CD14-positive monocyte (primary cell): ENCODE data around the gene SYMPK. TPM values are rescaled to one million over a fixed set of nuclear protein-coding genes. Genes with fewer than 3 reads are reported as not detected.
A peak's percentile ranks its signal among the peaks of the same experiment; 100 is the strongest.

Experiments
- DNase-seq, 3 donors: peaks; one replicate each; pipeline ENCODE4 v3.0.0-alpha.2; 2011 to 2022
- H2AFZ ChIP-seq: 2 replicates; pipeline ENCODE4 v1.6.0; 2012; ENCODE audit warnings: mild to moderate bottlenecking, low read depth, low read length, inconsistent platforms; ENCODE audit not compliant: insufficient read depth, poor library complexity, severe bottlenecking
- H3K27ac ChIP-seq, 2 donors: 1 replicate in 1 of 2; 2 replicates in 1 of 2; pipeline ENCODE4 v1.5.1; 2012 to 2013; ENCODE audit warnings: low read length in 2 of 2, control low read depth in 1 of 2, inconsistent platforms in 1 of 2, low read depth in 1 of 2, mild to moderate bottlenecking in 1 of 2
- H3K27me3 ChIP-seq, 2 donors: one replicate each; pipeline versions ENCODE4 v1.6.0 to v1.6.1; 2011 to 2013; ENCODE audit warnings: low read length in 2 of 2; ENCODE audit not compliant: control insufficient read depth in 2 of 2, insufficient read depth in 2 of 2
- H3K36me3 ChIP-seq, 2 donors: replicated peaks in 1 of 2; 1 replicate in 1 of 2; 2 replicates in 1 of 2; pipeline versions ENCODE4 v1.5.1 to v1.6.1; 2012 to 2013; ENCODE audit warnings: low read length in 2 of 2, control low read depth in 1 of 2, inconsistent platforms in 1 of 2, mild to moderate bottlenecking in 1 of 2; ENCODE audit not compliant: insufficient read depth in 2 of 2, control insufficient read depth in 1 of 2
- H3K4me1 ChIP-seq, 2 donors: 1 replicate in 1 of 2; 2 replicates in 1 of 2; pipeline versions ENCODE4 v1.5.1 to v1.6.1; 2012 to 2013; ENCODE audit warnings: low read length in 2 of 2, control low read depth in 1 of 2, inconsistent platforms in 1 of 2, mild to moderate bottlenecking in 1 of 2, moderate library complexity in 1 of 2; ENCODE audit not compliant: insufficient read depth in 2 of 2, control insufficient read depth in 1 of 2
- H3K4me2 ChIP-seq: replicated peaks from 2 replicates; pipeline ENCODE3; 2012; ENCODE audit warnings: low read length, moderate library complexity, mild to moderate bottlenecking; ENCODE audit not compliant: poor library complexity, severe bottlenecking; ENCODE audit errors: extremely low read depth
- H3K4me3 ChIP-seq, 3 experiments: fragments of 200-600 bp in 1 of 3; sonication (generic) in 1 of 3; replicated peaks in 1 of 3; 1 replicate in 2 of 3; 2 replicates in 1 of 3; pipeline ENCODE4 v1.5.1; 2011 to 2013; ENCODE audit warnings: low read length in 3 of 3, mild to moderate bottlenecking in 3 of 3, control low read depth in 2 of 3, low read depth in 2 of 3, inconsistent platforms in 1 of 3, moderate library complexity in 1 of 3
- H3K79me2 ChIP-seq: 2 replicates; pipeline ENCODE4 v1.6.0; 2012; ENCODE audit warnings: mild to moderate bottlenecking, control low read depth, inconsistent platforms, low read length, moderate library complexity; ENCODE audit not compliant: insufficient read depth
- H3K9ac ChIP-seq: 2 replicates; pipeline ENCODE4 v1.6.0; 2017; ENCODE audit warnings: low read length, mild to moderate bottlenecking; ENCODE audit not compliant: insufficient read depth, poor library complexity, severe bottlenecking
- H3K9me3 ChIP-seq, 2 donors: replicated peaks in 1 of 2; 1 replicate in 1 of 2; 2 replicates in 1 of 2; pipeline versions ENCODE4 v1.5.1 to v1.6.1; 2012 to 2013; ENCODE audit warnings: low read length in 2 of 2, control low read depth in 1 of 2; ENCODE audit not compliant: control insufficient read depth in 1 of 2, insufficient read depth in 1 of 2
- H4K20me1 ChIP-seq: 2 replicates; pipeline ENCODE4 v1.6.0; 2012; ENCODE audit warnings: mild to moderate bottlenecking, low read length, control low read depth, moderate library complexity; ENCODE audit not compliant: insufficient read depth
- H3K27ac Mint-ChIP-seq, 7 donors: one replicate each; pipeline ENCODE4 v1.8.0; 2020; ENCODE audit warnings: mild to moderate bottlenecking in 7 of 7, mixed read lengths in 7 of 7, moderate library complexity in 6 of 7, inconsistent platforms in 2 of 7
- H3K27me3 Mint-ChIP-seq, 3 donors: one replicate each; pipeline ENCODE4 v1.8.0; 2021 to 2022; ENCODE audit warnings: low read depth in 3 of 3, mild to moderate bottlenecking in 3 of 3, mixed read lengths in 3 of 3, moderate library complexity in 3 of 3, inconsistent platforms in 1 of 3
- H3K36me3 Mint-ChIP-seq, 2 donors: one replicate each; pipeline ENCODE4 v1.8.0; 2020; ENCODE audit warnings: mixed read lengths in 2 of 2, inconsistent platforms in 1 of 2, mild to moderate bottlenecking in 1 of 2
- H3K4me1 Mint-ChIP-seq: one replicate; pipeline ENCODE4 v1.8.0; 2020; ENCODE audit warnings: mild to moderate bottlenecking, mixed read lengths
- H3K4me3 Mint-ChIP-seq, 2 donors: one replicate each; pipeline ENCODE4 v1.8.0; 2020; ENCODE audit warnings: mild to moderate bottlenecking in 2 of 2, mixed read lengths in 2 of 2, moderate library complexity in 1 of 2
- H3K9me3 Mint-ChIP-seq, 7 donors: one replicate each; pipeline ENCODE4 v1.8.0; 2020 to 2022; ENCODE audit warnings: mixed read lengths in 7 of 7, mild to moderate bottlenecking in 6 of 7, moderate library complexity in 6 of 7, inconsistent platforms in 2 of 7
- WGBS: methylation state at CpG from one replicate; pipeline ENCODE4 v1.1.5; 2013; ENCODE audit warnings: missing lambda C conversion rate; ENCODE audit not compliant: insufficient coverage; 5-methylcytosine and 5-hydroxymethylcytosine counted together
- intact Hi-C, 2 donors: fragments of 100-400 bp; cut with micrococcal nuclease; formaldehyde crosslinking; loops; one replicate each; pipeline versions ENCODE4 v1.15.0 to v1.15.1; 2023
- polyA plus RNA-seq, 3 donors: library from polyadenylated mRNA; depleted of rRNA in 1 of 3; unstranded in 2 of 3; stranded (reverse) in 1 of 3; fragments of 300-500 nt in 2 of 3; fragments of >200 nt in 1 of 3; fragmentation: Illumina TruSeq in 2 of 3; gene quantifications; 1 replicate in 2 of 3; 2 replicates in 1 of 3; pipeline ENCODE4 v1.2.3, GENCODE V29; 2012 to 2021
- TF ChIP-seq, protein P1 (sequence below): fragments of 200-600 bp; IDR thresholded peaks from one replicate; pipeline ENCODE4 v1.8.0; 2022; ENCODE audit warnings: antibody characterized with exemption, mild to moderate bottlenecking

SYMPK gene
- polyA plus RNA-seq, 3 donors = 5.6 to 96.1 (median 15.7) TPM

DNA sequence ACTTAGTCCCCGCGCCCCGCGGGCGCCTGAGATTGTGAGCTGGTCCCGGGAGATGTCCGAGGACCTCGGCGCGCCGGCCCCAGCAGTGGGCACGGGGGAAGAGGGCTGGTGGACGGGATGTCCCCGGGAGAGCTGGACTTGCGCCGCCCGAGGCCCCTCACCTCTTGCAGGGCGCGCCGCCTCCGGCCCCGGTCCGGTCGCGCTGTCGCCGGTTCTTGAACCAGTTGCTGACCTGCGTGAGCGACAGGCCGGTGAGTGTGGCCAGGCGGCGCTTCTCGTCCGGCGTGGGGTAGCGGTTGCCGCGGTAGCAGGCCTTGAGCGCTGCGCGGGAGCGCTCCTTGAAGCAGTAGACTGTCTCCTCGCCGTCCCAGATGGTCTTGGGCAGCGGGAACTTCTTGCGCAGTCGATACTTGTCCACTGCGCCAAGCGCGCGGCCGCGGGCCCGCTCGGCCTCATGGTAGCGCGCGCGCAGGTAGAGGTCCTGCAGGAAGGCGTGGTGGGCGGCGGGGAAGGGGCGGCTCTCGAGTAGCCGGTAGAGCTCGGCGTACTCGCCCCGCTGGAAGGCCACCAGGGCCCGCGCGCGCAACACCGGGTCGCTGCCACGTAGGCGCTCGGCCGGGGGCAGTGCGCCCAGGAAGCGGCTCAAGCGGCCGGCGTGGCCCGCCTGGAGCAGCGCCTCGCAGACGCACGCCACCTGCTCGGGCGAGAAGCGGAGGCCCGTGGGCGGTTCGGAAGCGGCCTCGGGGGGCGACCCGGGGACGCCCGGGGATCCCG is 94.9 kb downstream of the SYMPK start:
- Histone ChIP-seq H3K9me3 (peaks cover 6 to 15% of the 10 kb centered on the region in 2 donors), H2AFZ (peak overlapping the region; percentile 32), H3K4me1 (peaks cover 27 to 35% of the 10 kb centered on the region in 2 donors), H3K9ac (no peak overlapping the region), H3K27ac (no peak overlapping the region), H3K79me2 (no peaks in the 10 kb centered on the region), H4K20me1 (peaks cover 41% of the 10 kb centered on the region), H3K4me3 (peak overlapping the region in 1 of 3 experiments; percentile 77), H3K27me3 (peaks cover 48 to 92% of the 10 kb centered on the region in 2 donors), H3K4me2 (peak overlapping the region; percentile 87), H3K36me3 (no peaks in the 10 kb centered on the region)
- peaks cover 22% of the 10 kb centered on the region for H3K4me1 Mint-ChIP-seq
- TF ChIP-seq, protein P1, sequence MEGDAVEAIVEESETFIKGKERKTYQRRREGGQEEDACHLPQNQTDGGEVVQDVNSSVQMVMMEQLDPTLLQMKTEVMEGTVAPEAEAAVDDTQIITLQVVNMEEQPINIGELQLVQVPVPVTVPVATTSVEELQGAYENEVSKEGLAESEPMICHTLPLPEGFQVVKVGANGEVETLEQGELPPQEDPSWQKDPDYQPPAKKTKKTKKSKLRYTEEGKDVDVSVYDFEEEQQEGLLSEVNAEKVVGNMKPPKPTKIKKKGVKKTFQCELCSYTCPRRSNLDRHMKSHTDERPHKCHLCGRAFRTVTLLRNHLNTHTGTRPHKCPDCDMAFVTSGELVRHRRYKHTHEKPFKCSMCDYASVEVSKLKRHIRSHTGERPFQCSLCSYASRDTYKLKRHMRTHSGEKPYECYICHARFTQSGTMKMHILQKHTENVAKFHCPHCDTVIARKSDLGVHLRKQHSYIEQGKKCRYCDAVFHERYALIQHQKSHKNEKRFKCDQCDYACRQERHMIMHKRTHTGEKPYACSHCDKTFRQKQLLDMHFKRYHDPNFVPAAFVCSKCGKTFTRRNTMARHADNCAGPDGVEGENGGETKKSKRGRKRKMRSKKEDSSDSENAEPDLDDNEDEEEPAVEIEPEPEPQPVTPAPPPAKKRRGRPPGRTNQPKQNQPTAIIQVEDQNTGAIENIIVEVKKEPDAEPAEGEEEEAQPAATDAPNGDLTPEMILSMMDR = no peak
- H3K36me3 Mint-ChIP-seq = peaks cover 4 to 6% of the 10 kb centered on the region in 2 donors
- peak overlapping the region; percentile 53 to 71 for H3K4me3 Mint-ChIP-seq
- 2% methylated on average over 92 of the region's 102 CpGs for WGBS
- H3K27me3 Mint-ChIP-seq = peaks cover 67 to 98% (median 79%) of the 10 kb centered on the region in 3 donors
- H3K27ac Mint-ChIP-seq = no peak overlapping the region
- no peak for DNase-seq
- intact Hi-C loops = no loop called here
- peaks cover 0 to 20% (median 12%) of the 10 kb centered on the region in 7 donors for H3K9me3 Mint-ChIP-seq

DNA sequence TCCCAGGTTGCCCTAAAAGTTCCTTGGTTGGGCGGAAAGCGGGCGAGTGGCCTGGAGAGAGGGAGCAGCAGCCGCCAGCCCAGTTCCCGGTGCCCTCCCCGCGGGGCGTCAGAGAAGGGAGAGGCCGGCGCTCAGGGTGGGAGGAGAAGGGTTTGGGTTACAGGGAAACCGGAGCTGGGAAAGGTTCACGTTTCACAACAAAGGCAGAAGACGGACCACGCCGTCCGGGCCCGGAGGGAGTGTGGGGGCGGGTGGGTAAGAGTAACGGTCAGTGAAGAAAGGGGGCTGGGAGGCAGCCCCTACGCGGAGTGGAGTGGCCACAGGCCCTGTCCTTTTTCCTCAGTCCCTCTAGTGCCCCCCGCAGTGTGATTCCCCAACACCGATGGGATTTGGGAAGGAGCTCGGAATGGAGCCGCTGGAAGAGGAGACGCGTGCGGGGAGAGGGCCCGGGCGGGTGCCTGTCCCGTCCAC is 95.5 kb downstream of the SYMPK start:
- intact Hi-C loops = no loop called here

More for the DNA sequence above, 95.5 kb downstream of the SYMPK start:
- peaks cover 6 to 9% of the 10 kb centered on the region in 2 donors for H3K9me3 ChIP-seq
- TF ChIP-seq, protein P1 = no peak
- Mint-ChIP-seq H3K27ac (no peak overlapping the region), H3K9me3 (peaks cover 0 to 20% (median 12%) of the 10 kb centered on the region in 7 donors), H3K27me3 (peaks cover 65 to 98% (median 77%) of the 10 kb centered on the region in 3 donors), H3K36me3 (peaks cover 4 to 6% of the 10 kb centered on the region in 2 donors), H3K4me3 (peak overlapping the region in 1 of 2 donors; percentile 71), H3K4me1 (peaks cover 22% of the 10 kb centered on the region)
- H2AFZ ChIP-seq = no peak overlapping the region
- H3K9ac ChIP-seq = no peak overlapping the region
- no peak for DNase-seq
- no peaks in the 10 kb centered on the region for H3K36me3 ChIP-seq
- H4K20me1 ChIP-seq = peaks cover 35% of the 10 kb centered on the region
- no peaks in the 10 kb centered on the region for H3K79me2 ChIP-seq
- no peak overlapping the region for H3K27ac ChIP-seq
- H3K4me3 ChIP-seq = no peak overlapping the region
- H3K4me2 ChIP-seq = peak overlapping the region; percentile 87
- H3K27me3 ChIP-seq = peaks cover 41 to 90% of the 10 kb centered on the region in 2 donors
- peaks cover 27 to 35% of the 10 kb centered on the region in 2 donors for H3K4me1 ChIP-seq
- 59% methylated on average over 26 of the region's 31 CpGs for WGBS
